ENCODE results near the gene RUNX3. TPM values are rescaled to one million over a fixed set of nuclear protein-coding genes. Genes with fewer than 3 reads are reported as not detected.

The RUNX3 gene
- polyA plus RNA-seq, 1 donor (not counting 4 experiments of a cell fraction or from before 2014, with no cell fraction given), result not detected

- Histone ChIP-seq H2AFZ (ENCODE audit: control insufficient read depth, low read length) (no peak overlapping the region), H3K4me3 (ENCODE audit: control insufficient read depth in 2 of 3, extremely low read depth in 1 of 3, insufficient read depth in 2 of 3, low read depth in 1 of 3, low read length in 3 of 3) (no peak overlapping the region), H3K27ac (ENCODE audit: control insufficient read depth, insufficient read depth, low read length) (no peak overlapping the region), H3K9me1 (ENCODE audit: control insufficient read depth, extremely low read depth, insufficient read depth, low read length) (no peaks in the 10 kb centered on the region), H3K9me3 (ENCODE audit: control insufficient read depth, low read depth, low read length) (no peaks in the 10 kb centered on the region), H3K79me2 (ENCODE audit: control insufficient read depth, insufficient read depth, low read length) (no peaks in the 10 kb centered on the region), H3K4me1 (ENCODE audit: control insufficient read depth, extremely low read depth, insufficient read depth, low read length) (peaks cover 2% of the 10 kb centered on the region), H3K4me2 (ENCODE audit: control insufficient read depth, extremely low read depth, insufficient read depth, low read depth, low read length) (no peak overlapping the region), H4K20me1 (ENCODE audit: control insufficient read depth, extremely low read depth, insufficient read depth, low read length) (no peaks in the 10 kb centered on the region), H3K36me3 (ENCODE audit: control insufficient read depth in 2 of 2, extremely low read depth in 1 of 2, insufficient read depth in 2 of 2, low read length in 2 of 2) (no peaks in the 10 kb centered on the region), H3K9ac (ENCODE audit: control insufficient read depth, extremely low read depth, insufficient read depth, low read length) (no peak overlapping the region), H3K27me3 (ENCODE audit: control insufficient read depth, extremely low read depth, insufficient read depth, low read length) (peaks cover 13% of the 10 kb centered on the region)
- no peak for DNase-seq (ENCODE audit: low read depth, low spot score)
- dilution Hi-C loops (cut with MboI; ENCODE audit: extremely low pct_ligation_motif_present, low sequenced_read_pairs), result no loop called here
- FAIRE-seq, result no peak
- no peak for TF ChIP-seq CTCF (optimal IDR thresholded peaks at IDR 0.05 in 1 of 3, IDR thresholded peaks at IDR 0.05 in 1 of 3, conservative IDR thresholded peaks at IDR 0.05 in 1 of 3; ENCODE audit: extremely low read depth in 1 of 3, insufficient read depth in 2 of 3, low read length in 3 of 3)
Measured at GRCh38 chr1:24866211-24867083, 63.6 kb downstream of the RUNX3 start.

GRCh38 chr1:24865587-24865986, 64.5 kb downstream of the RUNX3 start:
- H3K79me2 ChIP-seq (ENCODE audit: control insufficient read depth, insufficient read depth, low read length), result no peaks in the 10 kb centered on the region
- peaks cover 2% of the 10 kb centered on the region for H3K4me1 ChIP-seq (ENCODE audit: control insufficient read depth, extremely low read depth, insufficient read depth, low read length)
- dilution Hi-C loops (cut with MboI; ENCODE audit: extremely low pct_ligation_motif_present, low sequenced_read_pairs), result no loop called here
- no peak overlapping the region for H3K4me3 ChIP-seq (ENCODE audit: control insufficient read depth in 2 of 3, extremely low read depth in 1 of 3, insufficient read depth in 2 of 3, low read depth in 1 of 3, low read length in 3 of 3)
- H3K36me3 ChIP-seq (ENCODE audit: control insufficient read depth in 2 of 2, extremely low read depth in 1 of 2, insufficient read depth in 2 of 2, low read length in 2 of 2), result no peaks in the 10 kb centered on the region
- H2AFZ ChIP-seq (ENCODE audit: control insufficient read depth, low read length), result no peak overlapping the region
- H3K27ac ChIP-seq (ENCODE audit: control insufficient read depth, insufficient read depth, low read length), result no peak overlapping the region
- no peak for DNase-seq (ENCODE audit: low read depth, low spot score)
- FAIRE-seq, result no peak
- no peaks in the 10 kb centered on the region for H3K9me3 ChIP-seq (ENCODE audit: control insufficient read depth, low read depth, low read length)
- no peaks in the 10 kb centered on the region for H3K9me1 ChIP-seq (ENCODE audit: control insufficient read depth, extremely low read depth, insufficient read depth, low read length)
- peaks cover 16% of the 10 kb centered on the region for H3K27me3 ChIP-seq (ENCODE audit: control insufficient read depth, extremely low read depth, insufficient read depth, low read length)
- no peaks in the 10 kb centered on the region for H4K20me1 ChIP-seq (ENCODE audit: control insufficient read depth, extremely low read depth, insufficient read depth, low read length)
- TF ChIP-seq EZH2 (IDR thresholded peaks at IDR 0.05; ENCODE audit: low read length), result no peak
- TF ChIP-seq CTCF (optimal IDR thresholded peaks at IDR 0.05 in 1 of 3, IDR thresholded peaks at IDR 0.05 in 1 of 3, conservative IDR thresholded peaks at IDR 0.05 in 1 of 3; ENCODE audit: extremely low read depth in 1 of 3, insufficient read depth in 2 of 3, low read length in 3 of 3), result no peak
- H3K9ac ChIP-seq (ENCODE audit: control insufficient read depth, extremely low read depth, insufficient read depth, low read length), result no peak overlapping the region
- H3K4me2 ChIP-seq (ENCODE audit: control insufficient read depth, extremely low read depth, insufficient read depth, low read depth, low read length), result no peak overlapping the region

Measured in keratinocyte (primary cell).